ENCODE data around the gene PROSER2.

The PROSER2 gene

GRCh38 chr10:11866199-11866925 lies 43.2 kb downstream of the PROSER2 start:
- no peak for DNase-seq (ENCODE audit: low read depth in 2 of 2)

- DNase-seq (ENCODE audit: low read depth in 2 of 2) = no peak
These were observed 46.1 kb downstream of the PROSER2 start for GRCh38 chr10:11869219-11869618.

- DNase-seq (ENCODE audit: low read depth in 2 of 2) = no peak
These were observed 46.7 kb downstream of the PROSER2 start for GRCh38 chr10:11869743-11870460.

- no peak for DNase-seq (ENCODE audit: low read depth in 2 of 2)
These were observed 47.3 kb downstream of the PROSER2 start for GRCh38 chr10:11870461-11870780.

GRCh38 chr10:11870900-11871400 lies 47.8 kb downstream of the PROSER2 start:
- no peak for DNase-seq (ENCODE audit: low read depth in 2 of 2)

- DNase-seq (ENCODE audit: low read depth in 2 of 2) = no peak
These were observed 48.3 kb downstream of the PROSER2 start for GRCh38 chr10:11871466-11871865.

- peak in 1 of 2 donors; percentile 7 for DNase-seq (ENCODE audit: low read depth in 2 of 2)
These were observed 51.7 kb downstream of the PROSER2 start for GRCh38 chr10:11874568-11875493.

GRCh38 chr10:11875494-11876281 lies 52.5 kb downstream of the PROSER2 start:
- no peak for DNase-seq (ENCODE audit: low read depth in 2 of 2)

- DNase-seq (ENCODE audit: low read depth in 2 of 2) = no peak
These were observed 53.2 kb downstream of the PROSER2 start for GRCh38 chr10:11876324-11876723.

- no peak for DNase-seq (ENCODE audit: low read depth in 2 of 2)
These were observed 53.8 kb downstream of the PROSER2 start for GRCh38 chr10:11876805-11877590.

- no peak for DNase-seq (ENCODE audit: low read depth in 2 of 2)
These were observed 54.4 kb downstream of the PROSER2 start for GRCh38 chr10:11877591-11877905.

- DNase-seq (ENCODE audit: low read depth in 2 of 2) = no peak
These were observed 55.6 kb downstream of the PROSER2 start for GRCh38 chr10:11878776-11879175.

- no peak for DNase-seq (ENCODE audit: low read depth in 2 of 2)
These were observed 56.4 kb downstream of the PROSER2 start for GRCh38 chr10:11879387-11880094.

GRCh38 chr10:11880151-11881029 lies 57.2 kb downstream of the PROSER2 start:
- DNase-seq (ENCODE audit: low read depth in 2 of 2) = no peak

- DNase-seq (ENCODE audit: low read depth in 2 of 2) = no peak
These were observed 57.9 kb downstream of the PROSER2 start for GRCh38 chr10:11881030-11881476.

- no peak for DNase-seq (ENCODE audit: low read depth in 2 of 2)
These were observed 58.6 kb downstream of the PROSER2 start for GRCh38 chr10:11881477-11882417.

GRCh38 chr10:11882646-11883375 lies 59.7 kb downstream of the PROSER2 start:
- no peak for DNase-seq (ENCODE audit: low read depth in 2 of 2)
